Testis (tissue), 2 donors: ENCODE data around the gene SLC39A3.

Experiments used
- POLR2A ChIP-seq: fragments of 450-650 bp; IDR thresholded peaks from one replicate; pipeline ENCODE4 v1.6.1; 2017; ENCODE audit warnings: antibody characterized with exemption, mild to moderate bottlenecking, moderate library complexity
- TF ChIP-seq, protein P1 (sequence below), 3 experiments: fragments of 450-650 bp in 2 of 3; fragments of 200-600 bp in 1 of 3; sonication (generic) in 1 of 3; IDR thresholded peaks; one replicate each; pipeline ENCODE4 v1.5.1; 2016 to 2019; ENCODE audit warnings: antibody characterized with exemption in 3 of 3, mild to moderate bottlenecking in 2 of 3, moderate library complexity in 1 of 3

DNA sequence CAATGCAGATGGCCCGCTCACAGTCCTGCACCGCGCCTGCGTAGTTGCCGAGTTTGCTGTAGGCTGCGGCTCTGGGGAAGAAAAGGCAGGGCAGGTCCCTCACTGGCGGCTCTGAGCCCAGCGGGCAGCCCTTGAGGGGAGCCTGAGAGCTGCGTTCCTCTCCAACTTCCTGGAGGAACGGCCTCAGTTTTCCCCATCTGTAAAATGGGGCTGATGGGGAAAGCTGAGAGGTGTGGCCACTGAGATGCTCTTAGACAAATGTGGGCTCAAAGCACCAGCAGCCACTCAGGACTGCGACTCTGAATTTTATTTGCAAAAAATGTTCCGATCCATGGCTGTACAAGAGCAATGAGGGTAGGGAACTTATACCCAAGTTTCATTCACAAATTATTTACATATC lies 23.9 kb upstream of the SLC39A3 start:
- TF ChIP-seq, protein P1, sequence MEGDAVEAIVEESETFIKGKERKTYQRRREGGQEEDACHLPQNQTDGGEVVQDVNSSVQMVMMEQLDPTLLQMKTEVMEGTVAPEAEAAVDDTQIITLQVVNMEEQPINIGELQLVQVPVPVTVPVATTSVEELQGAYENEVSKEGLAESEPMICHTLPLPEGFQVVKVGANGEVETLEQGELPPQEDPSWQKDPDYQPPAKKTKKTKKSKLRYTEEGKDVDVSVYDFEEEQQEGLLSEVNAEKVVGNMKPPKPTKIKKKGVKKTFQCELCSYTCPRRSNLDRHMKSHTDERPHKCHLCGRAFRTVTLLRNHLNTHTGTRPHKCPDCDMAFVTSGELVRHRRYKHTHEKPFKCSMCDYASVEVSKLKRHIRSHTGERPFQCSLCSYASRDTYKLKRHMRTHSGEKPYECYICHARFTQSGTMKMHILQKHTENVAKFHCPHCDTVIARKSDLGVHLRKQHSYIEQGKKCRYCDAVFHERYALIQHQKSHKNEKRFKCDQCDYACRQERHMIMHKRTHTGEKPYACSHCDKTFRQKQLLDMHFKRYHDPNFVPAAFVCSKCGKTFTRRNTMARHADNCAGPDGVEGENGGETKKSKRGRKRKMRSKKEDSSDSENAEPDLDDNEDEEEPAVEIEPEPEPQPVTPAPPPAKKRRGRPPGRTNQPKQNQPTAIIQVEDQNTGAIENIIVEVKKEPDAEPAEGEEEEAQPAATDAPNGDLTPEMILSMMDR (IDR thresholded peaks at IDR 0.05) = no peak
- TF ChIP-seq POLR2A = no peak
